Fibroblast of lung (primary cell): ENCODE results near the gene TNFAIP2.
"Not testable (repeated sequence)": the region's sequence is repeated elsewhere in the genome, so short reads cannot be mapped to it uniquely, and the experiment has no call there.

Experiments
- EZH2 ChIP-seq: IDR thresholded peaks from 2 replicates; pipeline ENCODE4 v1.5.1; 2012; ENCODE audit warnings: low read length, control low read depth, mild to moderate bottlenecking; ENCODE audit errors: missing control alignments
- TF ChIP-seq, protein P1 (sequence below), 2 donors: IDR thresholded peaks in 1 of 2; conservative IDR thresholded peaks in 1 of 2; 1 replicate in 1 of 2; 2 replicates in 1 of 2; pipeline ENCODE4 v1.5.1; 2011 to 2012; ENCODE audit warnings: low read length in 2 of 2, control low read depth in 1 of 2, inconsistent platforms in 1 of 2, low read depth in 1 of 2, mild to moderate bottlenecking in 1 of 2

DNA sequence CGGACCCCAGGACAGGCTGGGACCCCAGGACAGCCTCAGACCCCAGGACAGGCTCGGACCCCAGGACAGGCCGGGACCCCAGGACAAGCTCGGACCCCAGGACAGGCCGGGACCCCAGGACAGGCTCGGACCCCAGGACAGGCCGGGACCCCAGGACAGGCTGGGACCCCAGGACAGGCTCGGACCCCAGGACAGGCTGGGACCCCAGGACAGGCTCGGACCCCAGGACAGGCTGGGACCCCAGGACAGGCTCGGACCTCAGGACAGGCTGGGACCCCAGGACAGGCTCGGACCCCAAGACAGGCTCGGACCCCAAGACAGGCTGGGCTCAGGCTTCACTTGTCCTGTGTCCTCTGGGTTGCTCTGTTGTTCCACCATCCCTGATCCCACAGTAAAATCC, 32.2 kb downstream of the TNFAIP2 start:
- TF ChIP-seq, protein P1, sequence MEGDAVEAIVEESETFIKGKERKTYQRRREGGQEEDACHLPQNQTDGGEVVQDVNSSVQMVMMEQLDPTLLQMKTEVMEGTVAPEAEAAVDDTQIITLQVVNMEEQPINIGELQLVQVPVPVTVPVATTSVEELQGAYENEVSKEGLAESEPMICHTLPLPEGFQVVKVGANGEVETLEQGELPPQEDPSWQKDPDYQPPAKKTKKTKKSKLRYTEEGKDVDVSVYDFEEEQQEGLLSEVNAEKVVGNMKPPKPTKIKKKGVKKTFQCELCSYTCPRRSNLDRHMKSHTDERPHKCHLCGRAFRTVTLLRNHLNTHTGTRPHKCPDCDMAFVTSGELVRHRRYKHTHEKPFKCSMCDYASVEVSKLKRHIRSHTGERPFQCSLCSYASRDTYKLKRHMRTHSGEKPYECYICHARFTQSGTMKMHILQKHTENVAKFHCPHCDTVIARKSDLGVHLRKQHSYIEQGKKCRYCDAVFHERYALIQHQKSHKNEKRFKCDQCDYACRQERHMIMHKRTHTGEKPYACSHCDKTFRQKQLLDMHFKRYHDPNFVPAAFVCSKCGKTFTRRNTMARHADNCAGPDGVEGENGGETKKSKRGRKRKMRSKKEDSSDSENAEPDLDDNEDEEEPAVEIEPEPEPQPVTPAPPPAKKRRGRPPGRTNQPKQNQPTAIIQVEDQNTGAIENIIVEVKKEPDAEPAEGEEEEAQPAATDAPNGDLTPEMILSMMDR (conservative IDR thresholded peaks at IDR 0.05 in 1 of 2, IDR thresholded peaks at IDR 0.05 in 1 of 2; ENCODE audit: low read depth in 1 of 2, low read length in 2 of 2): not testable (repeated sequence)
- not testable (repeated sequence) for TF ChIP-seq EZH2
